HG03520 (cell line): ENCODE measurements around the gene ZFYVE21.

Experiments used
- ATAC-seq: cut with Tn5 transposase; IDR thresholded peaks from one replicate; pipeline ENCODE4 v1.9.1; 2021; ENCODE audit warnings: mild to moderate bottlenecking, moderate library complexity; ENCODE audit not compliant: unreplicated experiment

Gene ZFYVE21

DNA sequence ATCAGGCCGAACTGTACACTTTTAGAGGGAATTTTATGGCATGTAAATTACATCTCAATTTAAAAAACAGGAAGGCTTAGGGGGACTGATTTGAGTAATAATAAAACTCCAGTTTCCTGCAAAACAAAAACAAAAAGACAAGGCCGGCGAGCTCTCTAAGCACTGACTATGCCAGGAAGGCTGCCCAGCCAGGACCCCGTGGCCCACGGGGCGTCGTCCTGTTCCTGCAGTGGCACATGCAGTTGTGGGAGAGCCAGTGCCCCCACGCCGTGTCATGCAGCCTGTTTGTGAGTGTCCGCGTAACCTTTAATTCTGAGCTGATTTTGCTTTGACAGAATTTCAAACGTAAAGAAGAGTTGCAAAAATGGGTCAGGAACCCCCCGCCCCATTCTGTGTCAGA lies 10.9 kb upstream of the ZFYVE21 start:
- ATAC-seq, result no peak

DNA sequence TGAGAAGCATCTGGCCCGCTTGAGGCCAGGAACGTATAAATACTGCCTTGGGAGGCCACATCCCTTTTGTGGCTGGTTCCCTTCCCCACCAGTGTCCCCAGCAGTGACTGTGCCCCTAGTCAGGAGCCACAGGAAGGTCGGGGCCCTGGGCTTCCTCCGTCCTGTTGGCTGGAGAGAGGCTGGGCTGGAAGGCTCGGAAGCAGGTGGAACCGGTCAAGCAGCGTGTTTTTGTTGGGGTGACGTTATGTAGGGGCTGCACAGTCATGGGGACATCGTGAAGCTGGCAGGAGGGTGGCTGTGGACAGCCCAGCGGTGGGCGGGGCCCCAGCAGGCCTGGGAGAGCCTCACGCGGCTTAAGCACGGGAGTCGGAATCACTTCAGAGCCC lies 10.5 kb upstream of the ZFYVE21 start:
- no peak for ATAC-seq

DNA sequence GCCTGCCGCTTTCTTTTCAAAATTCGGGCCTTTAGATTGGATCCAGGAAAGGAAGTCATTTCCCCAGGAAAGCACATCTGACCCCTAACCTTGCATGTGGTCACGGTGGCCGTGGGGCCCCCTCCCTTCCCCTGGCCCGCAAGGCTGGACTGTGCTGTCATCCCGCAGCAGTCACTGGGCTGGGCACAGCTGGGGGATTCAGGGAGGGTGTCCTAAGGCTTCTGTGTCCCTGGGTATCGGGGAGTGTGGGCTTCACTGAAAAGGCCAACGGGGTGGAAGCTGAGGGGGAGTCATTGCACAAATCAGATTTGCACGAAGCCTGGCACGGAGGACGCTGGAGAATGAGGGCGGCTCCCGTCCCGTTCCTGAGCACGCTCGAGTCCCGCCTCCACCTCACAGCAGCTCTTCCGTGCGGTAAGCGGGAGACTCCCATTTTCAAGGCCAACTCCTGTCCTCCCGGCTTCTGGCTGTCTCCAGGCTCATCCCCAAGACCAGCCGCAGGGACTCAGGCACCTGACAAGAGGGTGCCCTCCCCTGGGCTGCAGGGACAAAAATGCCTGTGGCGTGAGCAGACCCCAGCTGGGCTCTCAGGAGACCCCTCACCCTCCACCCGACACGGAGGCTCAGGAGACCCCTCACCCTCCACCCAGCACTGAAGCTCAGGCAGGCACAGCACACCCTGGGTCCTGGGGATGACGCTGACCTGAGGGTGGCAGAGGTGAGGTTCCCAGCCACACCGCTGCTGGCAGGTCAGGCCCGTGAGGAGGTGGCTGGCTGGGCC lies 9.9 kb upstream of the ZFYVE21 start:
- ATAC-seq, result no peak

DNA sequence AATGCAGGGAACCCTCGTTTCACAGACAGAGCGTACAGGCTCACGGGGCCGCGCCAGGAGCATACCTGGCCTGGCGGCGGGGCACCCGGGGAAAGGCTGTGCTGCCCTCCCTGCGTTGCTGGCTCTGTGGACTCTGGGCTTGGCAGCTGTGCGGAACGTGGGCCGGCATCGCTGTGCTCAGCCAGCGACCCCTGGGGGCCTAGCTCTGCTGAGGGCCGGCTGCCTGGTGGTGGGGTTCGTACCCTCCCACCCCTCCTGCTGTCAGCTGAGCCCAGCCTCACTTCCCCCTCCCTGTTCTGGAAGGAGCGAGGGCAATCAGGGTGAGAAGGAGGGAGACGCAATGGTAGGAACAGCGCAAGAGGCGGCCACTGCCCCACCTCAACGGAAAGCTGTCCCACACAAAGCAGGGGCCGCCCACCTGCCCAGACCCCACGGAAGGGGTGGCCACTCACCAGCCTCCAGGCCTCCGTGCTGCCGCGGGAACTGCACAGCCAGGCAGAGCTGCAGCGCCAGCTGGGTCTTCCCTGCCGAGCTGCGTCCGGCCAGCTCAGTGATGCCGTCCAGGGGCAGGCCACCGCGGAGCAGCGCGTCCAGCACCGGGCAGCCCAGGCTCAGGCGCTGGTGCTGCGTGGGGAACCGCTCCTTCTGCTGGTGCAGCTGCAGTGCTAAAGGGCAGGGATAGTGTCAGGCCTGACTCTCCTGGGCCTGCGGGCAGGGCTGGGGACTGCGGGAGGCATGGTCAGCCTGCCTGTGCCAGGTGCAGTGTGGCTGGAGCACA lies 8.9 kb upstream of the ZFYVE21 start:
- ATAC-seq, result no peak

DNA sequence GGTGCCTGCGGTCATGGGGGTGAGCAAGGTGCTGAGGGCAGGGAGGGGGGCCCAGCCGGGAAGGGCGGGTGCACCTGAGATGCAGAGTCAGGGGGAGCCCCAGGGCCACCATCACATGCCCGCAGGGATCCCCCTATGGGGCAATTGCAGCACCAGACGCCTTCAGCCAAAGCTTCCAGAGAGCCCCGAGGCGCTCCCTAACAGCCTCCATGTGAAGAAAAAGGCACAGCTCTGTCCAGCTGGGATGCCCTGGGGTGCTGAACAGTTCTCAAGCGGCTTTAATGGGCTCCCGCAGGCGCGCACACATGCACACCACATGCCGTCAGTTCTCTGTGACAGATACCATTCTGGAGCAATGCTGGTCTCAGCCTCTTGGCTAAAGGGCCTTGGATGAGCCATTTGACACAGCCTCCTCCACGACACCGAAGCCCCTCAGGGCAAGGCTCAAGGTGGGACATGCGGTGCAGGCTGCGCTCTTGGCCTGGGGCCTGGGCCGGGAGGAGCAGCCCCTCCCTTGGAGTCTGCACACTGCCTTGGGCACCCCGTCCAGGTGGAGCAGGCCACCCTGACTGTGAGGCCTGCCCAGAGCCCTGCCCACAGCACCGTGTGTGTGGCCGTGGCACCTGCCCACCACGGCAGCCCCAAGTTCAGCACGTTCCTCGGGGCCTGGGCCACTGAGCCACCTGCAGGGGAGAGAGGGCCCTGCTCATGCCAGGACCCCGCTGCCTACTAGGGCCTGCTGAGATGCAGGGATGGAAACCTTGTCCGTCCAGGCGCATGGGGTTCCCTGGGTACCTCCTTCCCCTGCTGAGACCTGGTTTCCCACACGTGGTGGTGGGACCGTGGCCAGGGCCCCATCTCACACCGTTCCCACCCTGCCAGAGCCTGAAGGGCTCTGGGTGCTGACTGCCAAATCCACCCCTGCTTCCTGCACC lies 8.0 kb upstream of the ZFYVE21 start:
- no peak for ATAC-seq

DNA sequence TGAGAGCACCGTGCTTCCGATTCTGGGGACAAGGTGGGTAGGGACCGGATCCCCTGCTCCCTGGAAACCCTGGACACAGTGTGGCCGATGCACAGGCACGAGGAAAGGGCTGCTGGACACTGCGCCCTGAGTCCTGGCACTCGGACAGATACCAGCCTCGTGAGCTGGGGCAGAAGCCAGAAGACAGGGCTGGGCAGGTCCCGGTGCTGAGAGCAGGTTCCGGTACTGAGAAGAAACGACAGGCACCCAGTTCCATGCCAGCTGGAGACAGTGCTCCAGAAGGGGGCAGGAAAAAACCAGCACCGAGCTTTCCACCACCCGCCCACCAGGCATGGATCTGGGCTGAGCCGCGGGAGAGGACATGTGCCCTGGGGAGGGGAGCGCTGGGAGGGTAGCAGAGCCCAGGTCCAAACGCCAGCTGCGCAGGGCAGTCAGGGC lies 6.8 kb upstream of the ZFYVE21 start:
- no peak for ATAC-seq

DNA sequence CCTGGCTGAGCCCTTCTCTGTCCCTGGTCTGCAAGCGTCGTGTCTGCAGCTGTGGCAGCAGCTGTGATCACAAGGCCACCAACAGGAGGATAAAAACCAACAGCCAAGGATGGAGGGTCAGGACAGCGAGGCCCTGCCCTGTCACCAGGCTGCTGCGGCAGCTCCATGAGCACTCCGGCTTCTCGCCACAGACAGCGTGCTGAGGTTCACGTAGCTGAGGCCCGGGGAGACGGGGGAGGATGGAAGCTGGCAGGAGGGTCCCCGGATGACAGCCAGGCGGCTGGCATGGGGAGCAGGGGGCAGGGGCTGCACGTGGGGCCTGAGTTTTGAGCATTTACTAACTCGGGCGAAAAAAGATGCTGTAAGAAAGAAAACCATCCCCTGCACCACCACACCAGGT lies 5.8 kb upstream of the ZFYVE21 start:
- ATAC-seq, result no peak

DNA sequence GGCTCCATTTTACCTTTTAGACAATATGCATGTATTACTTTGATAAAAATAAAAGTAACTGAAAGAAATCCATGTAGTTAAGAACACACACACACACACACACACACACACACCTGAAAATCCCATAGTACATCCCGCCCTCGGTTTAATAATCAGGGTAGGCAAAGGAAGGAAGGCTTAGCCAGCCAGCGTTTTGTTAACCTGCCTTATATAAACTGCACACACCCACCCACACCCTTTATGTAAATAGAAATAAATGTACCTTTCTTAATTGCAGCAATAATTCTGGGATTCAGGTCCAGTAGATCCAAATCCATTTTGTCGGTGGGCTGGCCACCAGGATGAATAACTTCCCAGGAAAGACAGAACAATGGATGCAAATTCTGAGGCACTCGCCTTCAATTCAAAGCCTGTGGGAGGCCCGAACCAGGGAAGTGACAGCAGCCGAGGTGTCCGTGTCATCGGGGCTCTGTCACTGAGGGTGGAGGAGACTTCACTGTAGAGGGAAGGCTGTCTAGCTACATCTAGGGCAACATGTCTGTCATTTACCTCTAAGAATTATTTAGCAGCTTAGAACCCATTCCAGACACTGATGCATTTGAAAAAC lies 4.7 kb upstream of the ZFYVE21 start:
- ATAC-seq, result no peak

DNA sequence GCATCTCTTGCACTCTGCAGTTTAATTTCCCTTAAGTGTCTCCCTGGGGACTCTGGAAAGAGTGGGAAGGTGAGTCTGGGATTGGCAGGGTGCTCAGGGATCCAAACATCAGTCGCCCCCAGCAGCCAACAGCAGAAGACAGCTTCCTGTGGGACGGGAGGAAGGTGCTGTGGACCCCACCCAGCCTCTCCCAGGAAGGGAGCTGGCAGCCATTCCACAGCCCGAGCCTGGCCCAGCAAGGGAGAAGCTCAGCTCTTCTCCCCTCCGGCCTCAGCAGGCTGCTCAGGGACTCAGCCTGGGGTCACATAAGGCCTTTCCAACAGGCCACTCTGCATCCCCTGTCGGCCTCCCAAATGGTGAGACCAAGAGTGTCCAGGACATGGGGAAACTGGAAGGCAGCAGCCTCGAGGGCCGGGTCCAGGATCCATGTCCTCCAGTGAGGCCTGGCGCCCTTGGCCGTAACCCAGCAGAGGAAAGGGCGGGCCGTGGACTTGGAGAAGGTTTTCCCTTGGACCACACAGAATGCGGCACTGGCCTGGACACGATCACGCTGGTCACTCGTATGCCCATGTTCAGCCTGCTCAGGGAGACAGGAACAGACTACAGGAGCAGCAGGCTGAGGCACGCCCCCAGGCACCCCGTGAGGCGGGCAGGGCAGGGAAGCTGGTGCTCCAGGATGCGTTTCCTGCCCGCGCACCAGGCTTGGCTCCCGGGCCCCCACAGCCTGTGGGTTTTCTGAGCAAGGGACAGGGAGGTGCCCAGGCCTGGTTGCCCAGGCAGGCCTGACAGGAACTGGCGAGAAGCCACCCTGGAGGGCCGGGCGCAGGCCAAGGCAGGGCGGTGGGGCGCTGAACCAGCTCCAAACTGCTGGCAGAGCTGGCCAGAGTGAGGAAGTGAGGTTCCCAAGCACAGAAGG lies 3.8 kb upstream of the ZFYVE21 start:
- ATAC-seq, result no peak

DNA sequence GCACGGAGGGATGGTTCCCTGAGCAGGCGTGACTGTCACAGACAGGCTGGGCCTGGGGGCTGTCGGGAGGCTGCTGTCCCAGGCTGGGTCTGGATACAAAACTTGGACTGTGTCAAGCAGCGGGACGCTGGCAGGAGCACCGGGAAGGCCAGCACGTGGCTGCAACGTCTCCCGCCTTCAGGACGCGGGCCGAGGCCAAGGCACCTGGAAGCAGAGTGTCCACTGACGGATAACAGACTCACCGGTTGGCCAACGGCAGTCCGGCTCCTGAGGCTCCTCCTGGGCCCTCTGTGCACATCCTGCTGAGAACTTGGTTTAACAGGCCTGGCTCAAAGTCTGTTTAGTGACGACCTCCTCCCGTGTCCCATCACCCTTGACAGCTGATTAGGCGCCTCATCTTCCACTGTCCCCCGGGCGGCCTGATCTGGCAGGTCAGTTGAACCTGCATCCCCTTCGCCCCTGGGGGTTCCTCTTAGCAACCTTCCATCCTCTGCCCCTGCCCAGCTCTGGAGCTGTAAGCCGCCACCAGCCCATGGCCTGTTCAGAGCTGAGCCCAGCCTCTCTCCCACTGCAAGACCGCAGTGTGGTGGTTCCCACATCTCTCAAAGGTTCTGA lies 2.9 kb upstream of the ZFYVE21 start:
- no peak for ATAC-seq

DNA sequence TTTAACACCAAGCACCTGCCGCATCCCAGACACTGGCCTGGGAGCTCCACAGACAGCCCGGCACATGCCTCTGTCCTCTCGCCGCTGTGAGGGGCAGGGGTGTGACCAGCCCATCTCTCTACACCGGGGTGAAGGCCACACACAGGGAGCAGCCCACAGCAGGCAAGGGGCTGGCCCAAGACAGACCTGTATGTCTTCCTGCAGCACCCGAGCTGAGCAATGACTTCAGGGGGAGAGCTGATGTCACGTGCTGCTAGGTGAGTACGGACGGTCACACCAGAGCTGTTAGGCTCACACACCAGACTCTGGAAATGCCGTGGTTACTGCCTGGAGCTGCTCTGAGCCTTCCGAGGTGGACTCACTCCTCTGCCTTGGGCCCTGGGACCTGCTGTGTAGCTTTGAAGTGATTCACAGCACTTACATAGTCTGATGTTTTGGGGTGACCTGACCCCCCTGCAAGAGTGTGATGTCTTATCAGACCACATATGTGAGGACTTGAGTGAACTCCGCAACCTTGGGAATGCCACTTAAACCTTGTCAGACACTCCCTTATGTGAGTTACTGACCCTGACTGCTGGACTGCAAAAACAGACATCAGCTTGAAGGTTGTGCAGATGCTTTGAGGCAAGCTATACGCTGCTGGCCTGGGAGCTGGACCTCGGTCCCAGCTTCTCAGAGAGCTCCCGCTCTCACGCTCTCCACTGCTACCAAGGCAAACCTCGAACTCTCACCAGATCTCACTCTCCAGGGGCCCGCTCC lies 2.1 kb upstream of the ZFYVE21 start:
- ATAC-seq, result no peak

DNA sequence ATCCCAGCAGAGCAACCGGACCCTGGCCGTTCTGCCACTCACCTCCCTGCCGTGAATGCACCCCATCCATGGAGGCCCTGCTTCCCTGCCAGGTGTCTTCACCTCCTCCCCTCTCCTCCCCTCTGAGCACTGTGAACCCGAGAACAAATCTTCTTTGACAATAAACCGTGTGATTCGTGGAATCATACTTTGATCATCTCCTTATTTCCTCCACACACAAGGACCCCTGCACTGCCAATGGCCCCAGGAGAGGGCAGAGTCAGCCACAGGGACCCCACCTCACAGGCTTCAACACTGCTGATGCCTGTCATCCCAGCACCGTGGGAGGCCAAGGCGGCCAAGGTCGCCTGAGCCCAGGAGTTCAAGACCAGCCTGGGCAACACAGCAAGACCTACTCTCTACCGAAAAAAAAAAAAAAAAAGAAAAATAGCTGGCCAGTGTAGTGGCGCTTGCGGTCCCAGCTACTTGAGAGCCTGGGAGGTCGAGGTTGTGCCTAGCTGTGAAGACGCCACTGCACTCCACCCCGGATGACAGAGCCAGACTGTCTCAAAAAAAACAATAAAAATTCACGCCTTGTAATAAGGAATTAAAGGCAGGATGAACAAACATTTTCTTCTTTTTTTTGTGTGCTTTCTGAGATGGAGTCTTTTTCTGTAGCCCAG lies 1.4 kb upstream of the ZFYVE21 start:
- no peak for ATAC-seq

DNA sequence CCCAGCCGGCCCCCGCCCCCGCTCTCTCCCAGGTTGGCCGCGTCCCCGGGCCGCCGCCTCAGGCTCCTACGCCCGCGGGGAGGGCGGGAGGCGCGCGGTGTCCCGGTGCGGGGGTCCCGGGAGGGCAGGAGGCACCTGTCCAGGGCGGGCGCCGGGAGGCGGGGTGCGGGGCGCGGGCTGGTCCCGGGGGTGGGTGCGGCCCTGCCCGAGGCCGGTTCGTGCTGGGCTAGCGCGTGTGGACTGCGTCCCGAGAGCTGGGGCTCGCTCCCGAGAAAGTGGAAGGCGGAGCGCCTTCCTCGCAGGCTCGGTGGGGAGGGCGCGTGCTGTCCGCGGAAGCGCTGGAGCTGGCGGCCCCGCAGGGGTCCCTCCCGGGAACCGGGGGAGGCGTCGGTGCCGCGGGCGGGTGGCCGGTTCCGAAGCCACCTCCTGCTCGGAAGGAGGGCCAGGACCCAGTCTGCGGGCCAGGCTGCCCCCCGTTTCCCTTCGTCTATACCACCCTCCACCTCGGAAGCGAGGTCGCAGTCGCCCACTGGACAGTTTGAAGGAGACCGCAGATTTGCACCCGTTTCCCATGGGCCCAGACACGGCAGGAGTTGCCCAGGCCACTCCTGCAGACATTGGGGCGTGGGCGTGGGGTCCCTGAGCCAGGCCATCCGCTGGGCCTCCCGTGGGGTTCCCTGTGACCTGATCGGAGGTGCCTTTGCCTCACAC lies 636 bp downstream of the ZFYVE21 start:
- no peak for ATAC-seq

DNA sequence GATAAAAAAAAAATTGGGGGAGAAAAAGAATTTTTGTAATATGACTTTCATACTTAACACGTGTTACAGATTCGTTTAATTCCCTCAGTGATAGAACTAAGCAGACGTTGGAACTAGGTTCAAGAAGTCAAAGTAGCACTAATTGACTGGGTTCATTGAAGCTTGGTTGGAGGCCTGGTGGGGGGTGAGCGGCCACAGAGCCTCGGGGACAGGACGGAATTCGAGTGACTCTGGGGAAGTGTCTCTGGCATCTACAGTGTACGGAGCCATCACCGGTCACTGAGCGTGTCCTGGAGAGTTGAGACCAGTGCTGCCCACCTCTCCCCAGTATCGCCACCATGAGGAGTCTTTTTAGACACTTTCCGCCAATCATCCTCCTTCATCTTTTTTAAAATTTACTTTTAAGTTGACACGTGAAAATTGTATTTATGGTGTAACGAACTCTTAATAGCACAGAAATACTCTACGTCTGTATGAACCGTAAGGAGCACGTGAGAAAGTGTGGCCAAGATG lies 1.3 kb downstream of the ZFYVE21 start:
- no peak for ATAC-seq

DNA sequence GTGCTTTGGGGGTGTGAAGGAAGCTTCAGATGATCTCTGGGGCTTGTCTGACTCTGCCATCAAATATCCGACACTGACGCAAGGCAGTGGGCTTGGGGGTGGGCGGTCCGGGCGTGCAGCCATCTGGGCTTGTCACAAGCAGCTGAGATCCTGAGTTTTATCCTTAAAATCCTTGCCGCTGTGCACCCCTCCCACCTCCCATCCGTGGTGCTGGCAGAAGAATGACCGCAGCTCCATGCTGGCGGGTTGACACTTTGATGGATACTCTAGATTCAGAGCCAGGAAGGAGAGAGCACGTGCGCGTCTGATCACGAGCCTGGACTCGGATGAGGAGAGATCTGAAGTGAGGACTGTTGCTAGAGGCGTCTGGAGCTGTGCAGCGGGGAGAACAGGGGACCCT lies 3.0 kb downstream of the ZFYVE21 start:
- no peak for ATAC-seq

DNA sequence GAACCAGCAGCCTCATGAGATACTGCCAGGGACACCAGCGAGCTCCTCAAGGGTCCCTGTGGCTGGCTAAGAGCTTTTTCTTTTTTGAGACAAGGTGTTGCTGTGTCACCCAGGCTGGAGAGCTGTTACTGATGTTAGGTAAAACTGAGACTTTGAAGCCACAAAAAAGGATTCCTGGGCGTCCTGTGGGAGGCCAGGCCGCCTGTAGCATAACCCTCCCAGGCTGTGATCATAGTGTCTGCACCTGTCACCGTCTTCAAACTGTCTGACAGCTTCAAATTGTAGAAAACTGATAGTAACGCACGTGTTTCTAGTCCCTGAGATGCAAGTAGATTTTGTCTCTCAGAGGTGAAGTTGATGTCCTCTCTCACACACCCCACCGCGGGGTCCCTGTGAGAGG lies 4.1 kb downstream of the ZFYVE21 start:
- no peak for ATAC-seq
